SK-N-SH (cell line): Measurements from ENCODE around the gene LEFTY1. TPM values are rescaled to one million over a fixed set of nuclear protein-coding genes. Genes with fewer than 3 reads are reported as not detected.

Source experiments
- CTCF ChIA-PET: fragments of 300-600, 350-600 bp; formaldehyde crosslinking; extraction: SDS; loops from one replicate; lab custom pipeline; 2021; lab: Yijun Ruan, JAX
- POLR2A ChIA-PET: fragments of 350-600 bp; sonication (Branson Sonifier 250); formaldehyde crosslinking; extraction: SDS; loops from one replicate; lab custom pipeline; 2020; ENCODE audit warnings: antibody characterized with exemption, inconsistent platforms; lab: Yijun Ruan, JAX
- DNase-seq: peaks from one replicate; pipeline ENCODE4 v3.0.0; 2012
- H2AFZ ChIP-seq: fragments of 200-600 bp; sonication (generic); 2 replicates; pipeline ENCODE4 v1.8.1; 2016; ENCODE audit warnings: antibody characterized with exemption, mild to moderate bottlenecking, low read depth
- H3F3A ChIP-seq: fragments of 200-600 bp; sonication (generic); replicated peaks from 2 replicates; pipeline ENCODE3; 2016; ENCODE audit warnings: antibody characterized with exemption, mild to moderate bottlenecking; ENCODE audit not compliant: insufficient read depth
- H3K27ac ChIP-seq, 2 experiments: fragments of 200-500 bp in 1 of 2; fragments of 200-600 bp in 1 of 2; sonication (Bioruptor generic) in 1 of 2; sonication (generic), shearing (Covaris generic) in 1 of 2; 2 replicates each; pipeline versions ENCODE4 v1.5.1 to v1.6.1; 2014 to 2016; ENCODE audit warnings: low read depth in 2 of 2, inconsistent platforms in 1 of 2, low read length in 1 of 2, mild to moderate bottlenecking in 1 of 2, mixed read lengths in 1 of 2
- H3K27me3 ChIP-seq: fragments of 200-600 bp; sonication (generic), shearing (Covaris generic); 2 replicates; pipeline ENCODE4 v1.6.1; 2016; ENCODE audit warnings: mixed run types; ENCODE audit not compliant: insufficient read depth
- H3K36me3 ChIP-seq, 2 experiments: fragments of 200-500 bp in 1 of 2; fragments of 200-600 bp in 1 of 2; sonication (Bioruptor generic) in 1 of 2; sonication (generic) in 1 of 2; replicated peaks in 1 of 2; 2 replicates each; pipeline versions ENCODE3 to v1.5.1; 2014 to 2016; ENCODE audit warnings: low read length in 1 of 2, mild to moderate bottlenecking in 1 of 2; ENCODE audit not compliant: insufficient read depth in 2 of 2, control insufficient read depth in 1 of 2
- H3K4me1 ChIP-seq, 2 experiments: fragments of 200-500 bp in 1 of 2; fragments of 200-600 bp in 1 of 2; sonication (Bioruptor generic) in 1 of 2; sonication (generic), shearing (Covaris generic) in 1 of 2; 2 replicates each; pipeline versions ENCODE4 v1.5.1 to v1.6.1; 2014 to 2016; ENCODE audit warnings: low read depth in 1 of 2, low read length in 1 of 2, mixed run types in 1 of 2; ENCODE audit not compliant: insufficient read depth in 2 of 2, control insufficient read depth in 1 of 2
- H3K4me2 ChIP-seq: fragments of 200-600 bp; sonication (generic), shearing (Covaris generic); 2 replicates; pipeline ENCODE4 v1.6.1; 2017; ENCODE audit warnings: mixed run types
- H3K4me3 ChIP-seq, 2 experiments: fragments of 200-500 bp in 1 of 2; fragments of 200-600 bp in 1 of 2; sonication (Bioruptor generic) in 1 of 2; sonication (generic), shearing (Covaris generic) in 1 of 2; 2 replicates each; pipeline versions ENCODE4 v1.5.1 to v1.8.1; 2014 to 2016; ENCODE audit warnings: low read depth in 2 of 2, inconsistent platforms in 1 of 2, low read length in 1 of 2, mild to moderate bottlenecking in 1 of 2, mixed read lengths in 1 of 2, moderate library complexity in 1 of 2
- H3K79me2 ChIP-seq: fragments of 200-600 bp; sonication (generic); 2 replicates; pipeline ENCODE4 v1.8.1; 2017; ENCODE audit warnings: mild to moderate bottlenecking; ENCODE audit not compliant: insufficient read depth
- H3K9ac ChIP-seq: fragments of 200-600 bp; sonication (generic); 2 replicates; pipeline ENCODE4 v1.6.1; 2017; ENCODE audit warnings: mixed run types
- H3K9me2 ChIP-seq: fragments of 200-600 bp; sonication (generic); 2 replicates; pipeline ENCODE4 v1.6.1; 2017; ENCODE audit warnings: mixed run types
- H3K9me3 ChIP-seq: fragments of 200-600 bp; sonication (generic); 2 replicates; pipeline ENCODE4 v1.6.1; 2017; ENCODE audit warnings: mixed run types, mild to moderate bottlenecking, moderate library complexity
- H4K20me1 ChIP-seq: fragments of 200-600 bp; sonication (generic); 2 replicates; pipeline ENCODE4 v1.6.1; 2017; ENCODE audit warnings: mild to moderate bottlenecking, mixed run types; ENCODE audit not compliant: insufficient read depth
- ELF1 ChIP-seq: IDR thresholded peaks from 2 replicates; pipeline ENCODE4 v1.4.0; 2012
- GABPA ChIP-seq: IDR thresholded peaks from 2 replicates; pipeline ENCODE4 v1.4.0; 2012; ENCODE audit warnings: low read depth, mild to moderate bottlenecking
- GATA2 ChIP-seq: sonication (generic); formaldehyde crosslinking; IDR thresholded peaks from 2 replicates; pipeline ENCODE4 v1.5.0; 2020; ENCODE audit warnings: mild to moderate bottlenecking, missing genetic modification reagents
- MXI1 ChIP-seq: IDR thresholded peaks from 2 replicates; pipeline ENCODE4 v1.6.1; 2012; ENCODE audit warnings: mild to moderate bottlenecking, low read depth, low read length, improper control_type of control experiment
- NFIC ChIP-seq: IDR thresholded peaks from 2 replicates; pipeline ENCODE4 v1.4.0; 2012; ENCODE audit warnings: borderline replicate concordance
- POLR2AphosphoS5 ChIP-seq: IDR thresholded peaks from 2 replicates; pipeline ENCODE4 v1.6.1; 2012; ENCODE audit warnings: low read depth, low read length
- RXRA ChIP-seq: IDR thresholded peaks from 2 replicates; pipeline ENCODE4 v1.4.0; 2012; ENCODE audit warnings: low read depth, mild to moderate bottlenecking, borderline replicate concordance
- SMC3 ChIP-seq: IDR thresholded peaks from 2 replicates; pipeline ENCODE4 v1.6.1; 2012; ENCODE audit warnings: low read depth, low read length, improper control_type of control experiment
- TEAD4 ChIP-seq: IDR thresholded peaks from 2 replicates; pipeline ENCODE4 v1.4.0; 2012; ENCODE audit warnings: mild to moderate bottlenecking, borderline replicate concordance; ENCODE audit not compliant: insufficient read depth
- YY1 ChIP-seq: IDR thresholded peaks from 2 replicates; pipeline ENCODE4 v1.4.0; 2012; ENCODE audit warnings: low read depth, mild to moderate bottlenecking
- WGBS: methylation state at CpG from one replicate; pipeline ENCODE4 v1.1.6; 2017; ENCODE audit warnings: low lambda C conversion rate; 5-methylcytosine and 5-hydroxymethylcytosine counted together
- polyA plus RNA-seq, 3 experiments: library from polyadenylated mRNA; depleted of rRNA; stranded (reverse); fragments of >200 nt; gene quantifications; 2 replicates each; pipeline ENCODE4 v1.2.3, GENCODE V29; 2012
- TF ChIP-seq, protein P1 (sequence below): fragments of 200-600 bp; sonication (generic); IDR thresholded peaks from 2 replicates; pipeline ENCODE4 v1.6.1; 2017; ENCODE audit warnings: antibody characterized with exemption, mild to moderate bottlenecking, moderate library complexity
- TF ChIP-seq, protein P2 (sequence below): fragments of 150-350 bp; IDR thresholded peaks from 2 replicates; pipeline ENCODE4 v1.6.1; 2016; ENCODE audit warnings: mild to moderate bottlenecking, low read depth, low read length

LEFTY1 gene
- polyA plus RNA-seq, 1 of the 3 experiments (the other 2 are of a cell fraction), result 0.07 TPM

DNA sequence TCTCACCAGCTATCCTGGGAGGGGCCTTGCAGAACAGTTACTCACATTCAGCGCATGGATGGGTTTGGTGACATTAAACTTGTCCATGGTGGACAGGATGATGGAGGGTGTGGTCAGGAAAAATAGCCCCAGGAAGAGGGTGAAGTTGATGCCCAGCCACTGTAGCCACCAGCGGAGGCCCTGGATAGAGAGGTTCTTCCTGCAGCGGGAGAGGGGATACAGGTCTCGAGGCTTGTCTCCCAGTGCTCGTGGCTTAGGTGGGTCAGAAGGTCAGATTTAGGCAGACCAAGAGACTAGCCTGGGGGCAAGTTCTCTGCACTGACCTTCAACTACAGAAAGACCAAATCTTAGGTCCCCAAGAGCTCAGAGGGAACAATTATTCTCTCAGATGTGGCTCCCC is 29.8 kb downstream of the LEFTY1 start:
- Histone ChIP-seq H2AFZ (no peak overlapping the region), H3F3A (peaks cover 4% of the 10 kb centered on the region), H3K9ac (no peak overlapping the region), H4K20me1 (no peaks in the 10 kb centered on the region), H3K79me2 (no peaks in the 10 kb centered on the region), H3K4me2 (no peak overlapping the region), H3K27ac (no peak overlapping the region), H3K9me3 (no peaks in the 10 kb centered on the region), H3K4me1 (peaks cover 0 to 3% of the 10 kb centered on the region in 2 experiments; a peak in 1 of 4 replicates), H3K4me3 (no peak overlapping the region), H3K9me2 (no peaks in the 10 kb centered on the region), H3K27me3 (no peaks in the 10 kb centered on the region), H3K36me3 (peaks cover 0 to 19% of the 10 kb centered on the region in 2 experiments)
- ChIA-PET CTCF (interaction anchor here (1.3 to 3.1 kb wide), 4 partner anchors 11 to 384 kb away, joined by 3 to 11 read pairs (median 4); no protein-coding TSS in a partner anchor), POLR2A (no interaction called here)
- TF ChIP-seq GATA2 (CRISPR knock-in tag) (no peak), YY1 (no peak), NFIC (no peak), ELF1 (no peak), RXRA (no peak), SMC3 (no peak), TEAD4 (no peak), POLR2AphosphoS5 (no peak), GABPA (no peak)
- TF ChIP-seq, protein P1, sequence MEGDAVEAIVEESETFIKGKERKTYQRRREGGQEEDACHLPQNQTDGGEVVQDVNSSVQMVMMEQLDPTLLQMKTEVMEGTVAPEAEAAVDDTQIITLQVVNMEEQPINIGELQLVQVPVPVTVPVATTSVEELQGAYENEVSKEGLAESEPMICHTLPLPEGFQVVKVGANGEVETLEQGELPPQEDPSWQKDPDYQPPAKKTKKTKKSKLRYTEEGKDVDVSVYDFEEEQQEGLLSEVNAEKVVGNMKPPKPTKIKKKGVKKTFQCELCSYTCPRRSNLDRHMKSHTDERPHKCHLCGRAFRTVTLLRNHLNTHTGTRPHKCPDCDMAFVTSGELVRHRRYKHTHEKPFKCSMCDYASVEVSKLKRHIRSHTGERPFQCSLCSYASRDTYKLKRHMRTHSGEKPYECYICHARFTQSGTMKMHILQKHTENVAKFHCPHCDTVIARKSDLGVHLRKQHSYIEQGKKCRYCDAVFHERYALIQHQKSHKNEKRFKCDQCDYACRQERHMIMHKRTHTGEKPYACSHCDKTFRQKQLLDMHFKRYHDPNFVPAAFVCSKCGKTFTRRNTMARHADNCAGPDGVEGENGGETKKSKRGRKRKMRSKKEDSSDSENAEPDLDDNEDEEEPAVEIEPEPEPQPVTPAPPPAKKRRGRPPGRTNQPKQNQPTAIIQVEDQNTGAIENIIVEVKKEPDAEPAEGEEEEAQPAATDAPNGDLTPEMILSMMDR, result no peak
- TF ChIP-seq, protein P2, sequence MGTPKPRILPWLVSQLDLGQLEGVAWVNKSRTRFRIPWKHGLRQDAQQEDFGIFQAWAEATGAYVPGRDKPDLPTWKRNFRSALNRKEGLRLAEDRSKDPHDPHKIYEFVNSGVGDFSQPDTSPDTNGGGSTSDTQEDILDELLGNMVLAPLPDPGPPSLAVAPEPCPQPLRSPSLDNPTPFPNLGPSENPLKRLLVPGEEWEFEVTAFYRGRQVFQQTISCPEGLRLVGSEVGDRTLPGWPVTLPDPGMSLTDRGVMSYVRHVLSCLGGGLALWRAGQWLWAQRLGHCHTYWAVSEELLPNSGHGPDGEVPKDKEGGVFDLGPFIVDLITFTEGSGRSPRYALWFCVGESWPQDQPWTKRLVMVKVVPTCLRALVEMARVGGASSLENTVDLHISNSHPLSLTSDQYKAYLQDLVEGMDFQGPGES, result no peak
- 98% methylated on average over 5 of the region's 5 CpGs for WGBS
- no peak for DNase-seq

DNA sequence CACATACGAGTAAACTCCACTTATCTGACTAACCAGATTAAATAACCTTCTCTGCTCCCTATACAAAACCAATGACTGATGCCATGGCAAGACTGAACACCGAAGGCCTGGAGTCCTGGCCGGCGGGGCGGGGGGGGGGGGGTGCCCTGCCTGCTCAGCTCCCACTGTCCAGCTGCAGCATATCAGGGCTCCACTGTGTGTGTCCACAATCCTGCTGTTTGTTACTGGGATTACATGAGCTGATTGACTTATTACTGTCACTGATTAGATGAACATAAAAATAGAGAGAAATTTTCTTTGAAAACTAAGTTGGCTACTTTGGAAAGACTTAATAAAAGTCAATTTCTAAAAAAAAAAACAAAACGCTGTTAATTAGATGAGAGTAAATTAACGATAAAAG is 31.7 kb downstream of the LEFTY1 start:
- Histone ChIP-seq H3F3A (no peaks in the 10 kb centered on the region), H4K20me1 (no peaks in the 10 kb centered on the region), H3K36me3 (peaks cover 0 to 18% of the 10 kb centered on the region in 2 experiments), H3K9me3 (no peaks in the 10 kb centered on the region), H3K4me1 (no peaks in the 10 kb centered on the region), H3K4me2 (no peak overlapping the region), H3K27me3 (no peaks in the 10 kb centered on the region), H3K9me2 (no peaks in the 10 kb centered on the region), H3K79me2 (no peaks in the 10 kb centered on the region), H3K4me3 (no peak overlapping the region), H3K9ac (no peak overlapping the region), H2AFZ (no peak overlapping the region), H3K27ac (no peak overlapping the region)
- CTCF ChIA-PET, result interaction anchor here (1.2 to 3.1 kb wide), 4 partner anchors 11 to 382 kb away, joined by 3 to 11 read pairs (median 4); no protein-coding TSS in a partner anchor
- POLR2A ChIA-PET, result no interaction called here
- 84% methylated on average over 6 of the region's 7 CpGs for WGBS
- no peak for TF ChIP-seq MXI1
- TF ChIP-seq GABPA, result no peak
- no peak for TF ChIP-seq NFIC
- no peak for DNase-seq
